Measurements from ENCODE around the gene PRIMPOL.

- TF ChIP-seq CTCF (IDR thresholded peaks at IDR 0.05; ENCODE audit: poor library complexity) (no peak), EZH2 (IDR thresholded peaks at IDR 0.05; ENCODE audit: borderline replicate concordance) (no peak)
These were observed 15.1 kb downstream of the PRIMPOL start for GRCh38 chr4:184664445-184665210.

Measured in hepatocyte (in vitro differentiated cells).